Osteoblast (primary cell): Measurements from ENCODE around the gene IL15. TPM values are rescaled to one million over a fixed set of nuclear protein-coding genes. Genes with fewer than 3 reads are reported as not detected.
A peak's percentile ranks its signal among the peaks of the same experiment; 100 is the strongest.

Experiments used
- DNase-seq: peaks from one replicate; pipeline ENCODE4 v3.0.0; 2011; ENCODE audit warnings: low spot score, mixed read lengths; ENCODE audit not compliant: insufficient read length; ENCODE audit errors: missing footprints
- H2AFZ ChIP-seq: 2 replicates; pipeline ENCODE4 v1.6.0; 2011; ENCODE audit warnings: mild to moderate bottlenecking, low read length
- H3K27ac ChIP-seq: 2 replicates; pipeline ENCODE4 v1.5.1; 2011; ENCODE audit warnings: mild to moderate bottlenecking, low read depth, low read length, moderate library complexity
- H3K27me3 ChIP-seq: 2 replicates; pipeline ENCODE4 v1.6.0; 2012; ENCODE audit warnings: mild to moderate bottlenecking, control low read depth, inconsistent platforms, low read length, moderate library complexity; ENCODE audit not compliant: insufficient read depth
- H3K36me3 ChIP-seq: 2 replicates; pipeline ENCODE4 v1.5.1; 2011; ENCODE audit warnings: mild to moderate bottlenecking, low read length, control low read depth, moderate library complexity; ENCODE audit not compliant: insufficient read depth
- H3K4me1 ChIP-seq: 2 replicates; pipeline ENCODE4 v1.5.1; 2011; ENCODE audit warnings: mild to moderate bottlenecking, low read length, control low read depth, moderate library complexity; ENCODE audit not compliant: insufficient read depth
- H3K4me2 ChIP-seq: 2 replicates; pipeline ENCODE4 v1.6.0; 2011; ENCODE audit warnings: mild to moderate bottlenecking, low read length; ENCODE audit not compliant: insufficient read depth
- H3K4me3 ChIP-seq: fragments of 200-600 bp; sonication (generic); 3 replicates; pipeline ENCODE4 v1.5.1; 2012; ENCODE audit warnings: mild to moderate bottlenecking, low read length, inconsistent platforms; ENCODE audit not compliant: insufficient read depth
- H3K79me2 ChIP-seq: 2 replicates; pipeline ENCODE4 v1.6.0; 2012; ENCODE audit warnings: mild to moderate bottlenecking, low read length, control low read depth, inconsistent platforms; ENCODE audit not compliant: insufficient read depth
- H3K9me3 ChIP-seq: 2 replicates; pipeline ENCODE4 v1.5.1; 2011; ENCODE audit warnings: low read depth, low read length, control low read depth
- H4K20me1 ChIP-seq: 2 replicates; pipeline ENCODE4 v1.6.0; 2012; ENCODE audit warnings: mild to moderate bottlenecking, low read length, control low read depth; ENCODE audit not compliant: insufficient read depth
- total RNA-seq: library from RNA; depleted of rRNA; stranded (reverse); fragments of >200 nt; gene quantifications from 2 replicates; pipeline ENCODE4 v1.2.3, GENCODE V29; 2012
- TF ChIP-seq, protein P1 (sequence below): IDR thresholded peaks from 2 replicates; pipeline ENCODE4 v1.5.1; 2011; ENCODE audit warnings: mild to moderate bottlenecking, low read depth, low read length, moderate library complexity; ENCODE audit errors: extremely low read depth

IL15 gene
- total RNA-seq, 1 donor, result 3.3 TPM

DNA sequence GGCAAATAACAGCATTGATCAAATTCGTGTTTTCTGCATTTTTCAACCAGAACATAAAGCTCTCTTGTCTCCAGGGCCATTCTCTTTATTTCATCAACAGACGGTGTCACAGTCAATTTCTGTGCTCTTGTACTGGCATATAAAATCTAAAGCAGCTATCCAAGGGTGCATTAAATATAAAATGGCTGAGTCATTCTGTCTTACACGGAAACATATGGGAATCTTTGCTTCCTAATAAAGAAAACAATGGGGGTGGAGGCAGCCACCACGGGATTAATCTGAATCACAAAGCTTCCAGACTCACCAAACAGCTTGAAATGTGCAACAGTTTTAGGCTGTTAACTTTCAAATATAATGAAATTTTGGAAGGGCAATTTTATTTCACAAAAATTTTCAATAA is 132.6 kb downstream of the IL15 start:
- H3K4me1 ChIP-seq, result peaks cover 16% of the 10 kb centered on the region
- DNase-seq, result peak; percentile 60
- H3K4me2 ChIP-seq, result peak overlapping the region; percentile 45
- H3K27me3 ChIP-seq, result no peaks in the 10 kb centered on the region
- TF ChIP-seq, protein P1, sequence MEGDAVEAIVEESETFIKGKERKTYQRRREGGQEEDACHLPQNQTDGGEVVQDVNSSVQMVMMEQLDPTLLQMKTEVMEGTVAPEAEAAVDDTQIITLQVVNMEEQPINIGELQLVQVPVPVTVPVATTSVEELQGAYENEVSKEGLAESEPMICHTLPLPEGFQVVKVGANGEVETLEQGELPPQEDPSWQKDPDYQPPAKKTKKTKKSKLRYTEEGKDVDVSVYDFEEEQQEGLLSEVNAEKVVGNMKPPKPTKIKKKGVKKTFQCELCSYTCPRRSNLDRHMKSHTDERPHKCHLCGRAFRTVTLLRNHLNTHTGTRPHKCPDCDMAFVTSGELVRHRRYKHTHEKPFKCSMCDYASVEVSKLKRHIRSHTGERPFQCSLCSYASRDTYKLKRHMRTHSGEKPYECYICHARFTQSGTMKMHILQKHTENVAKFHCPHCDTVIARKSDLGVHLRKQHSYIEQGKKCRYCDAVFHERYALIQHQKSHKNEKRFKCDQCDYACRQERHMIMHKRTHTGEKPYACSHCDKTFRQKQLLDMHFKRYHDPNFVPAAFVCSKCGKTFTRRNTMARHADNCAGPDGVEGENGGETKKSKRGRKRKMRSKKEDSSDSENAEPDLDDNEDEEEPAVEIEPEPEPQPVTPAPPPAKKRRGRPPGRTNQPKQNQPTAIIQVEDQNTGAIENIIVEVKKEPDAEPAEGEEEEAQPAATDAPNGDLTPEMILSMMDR, result no peak
- no peak overlapping the region for H3K4me3 ChIP-seq
- H3K36me3 ChIP-seq, result no peaks in the 10 kb centered on the region
- H3K79me2 ChIP-seq, result no peaks in the 10 kb centered on the region
- no peaks in the 10 kb centered on the region for H3K9me3 ChIP-seq
- no peaks in the 10 kb centered on the region for H4K20me1 ChIP-seq
- peak overlapping the region; percentile 76 for H2AFZ ChIP-seq
- H3K27ac ChIP-seq, result peak overlapping the region; percentile 67

DNA sequence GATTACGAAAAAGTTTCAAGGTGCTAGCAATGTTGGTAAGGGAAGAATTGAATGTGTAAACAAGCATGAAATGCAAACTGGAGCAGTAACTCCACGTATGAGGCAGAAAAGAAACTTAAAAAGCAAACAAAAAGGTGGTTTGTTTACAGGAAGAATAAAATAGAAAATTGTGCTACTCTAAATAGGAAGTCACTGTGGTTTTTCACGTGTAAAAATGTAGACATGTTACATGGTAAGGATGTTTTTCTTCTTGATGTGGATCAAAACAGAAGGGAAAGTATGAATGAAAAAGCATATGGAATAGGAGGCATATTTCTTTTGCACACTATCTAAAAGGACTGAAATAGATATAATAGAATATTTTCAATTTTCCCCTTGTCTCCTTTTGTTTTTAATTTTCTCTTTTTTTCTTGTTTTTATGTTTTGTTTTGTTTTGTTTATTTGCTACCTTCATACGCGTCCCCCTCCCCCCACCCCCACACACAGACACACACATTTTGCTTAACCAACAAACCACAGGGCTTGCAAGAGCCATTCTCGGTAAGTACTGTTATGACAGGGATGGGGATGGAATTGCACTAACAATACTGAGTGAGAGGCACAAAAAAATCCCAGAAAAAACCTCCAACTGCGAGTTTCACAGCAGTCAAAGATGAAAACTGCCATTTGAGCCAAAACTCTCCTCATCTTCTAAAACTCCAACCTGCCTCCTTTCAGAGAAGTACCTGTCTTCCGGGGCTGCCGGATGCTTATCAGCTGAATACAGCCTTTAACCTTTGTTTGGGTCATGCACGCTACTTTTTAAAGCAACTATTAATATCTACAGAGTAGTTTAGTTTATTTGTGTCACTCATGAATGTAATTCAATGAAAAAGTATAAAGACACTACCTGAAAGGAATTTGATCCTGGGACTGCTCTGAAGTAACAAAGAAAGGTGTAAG is 135.8 kb downstream of the IL15 start:
- TF ChIP-seq, protein P1, result no peak
- peak overlapping the region; percentile 57 for H3K4me3 ChIP-seq

DNA sequence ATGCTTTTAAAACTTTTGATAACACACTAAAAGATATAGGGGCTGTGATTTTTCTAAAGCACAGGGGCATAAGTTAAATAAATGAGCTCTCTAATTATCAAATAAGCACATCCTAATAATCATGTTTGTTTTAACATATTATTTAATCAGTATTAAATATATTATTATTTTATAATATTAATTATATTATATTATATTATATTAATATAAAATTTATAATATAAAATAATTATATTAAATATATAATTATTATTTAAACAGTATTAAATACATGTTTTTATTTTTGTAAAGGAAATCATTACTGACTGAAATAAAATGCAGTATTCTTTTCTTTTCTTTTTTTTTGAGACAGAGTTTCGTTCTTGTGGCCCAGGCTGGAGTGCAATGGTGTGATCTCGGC is 136.5 kb downstream of the IL15 start:
- Histone ChIP-seq H3K36me3 (no peaks in the 10 kb centered on the region), H3K4me3 (no peak overlapping the region), H3K9me3 (no peaks in the 10 kb centered on the region), H3K79me2 (no peaks in the 10 kb centered on the region), H3K4me1 (peaks cover 16% of the 10 kb centered on the region), H3K4me2 (no peak overlapping the region), H3K27me3 (no peaks in the 10 kb centered on the region), H3K27ac (no peak overlapping the region), H2AFZ (no peak overlapping the region), H4K20me1 (no peaks in the 10 kb centered on the region)
- TF ChIP-seq, protein P1, result no peak
- DNase-seq, result no peak

More for the DNA sequence above, 135.8 kb downstream of the IL15 start:
- Histone ChIP-seq H3K36me3 (no peaks in the 10 kb centered on the region), H3K9me3 (no peaks in the 10 kb centered on the region), H3K4me1 (peaks cover 16% of the 10 kb centered on the region), H3K4me2 (peak overlapping the region; percentile 80), H2AFZ (peak overlapping the region; percentile 85), H3K27me3 (no peaks in the 10 kb centered on the region), H3K79me2 (no peaks in the 10 kb centered on the region), H3K27ac (no peak overlapping the region), H4K20me1 (no peaks in the 10 kb centered on the region)
- DNase-seq, result no peak

DNA sequence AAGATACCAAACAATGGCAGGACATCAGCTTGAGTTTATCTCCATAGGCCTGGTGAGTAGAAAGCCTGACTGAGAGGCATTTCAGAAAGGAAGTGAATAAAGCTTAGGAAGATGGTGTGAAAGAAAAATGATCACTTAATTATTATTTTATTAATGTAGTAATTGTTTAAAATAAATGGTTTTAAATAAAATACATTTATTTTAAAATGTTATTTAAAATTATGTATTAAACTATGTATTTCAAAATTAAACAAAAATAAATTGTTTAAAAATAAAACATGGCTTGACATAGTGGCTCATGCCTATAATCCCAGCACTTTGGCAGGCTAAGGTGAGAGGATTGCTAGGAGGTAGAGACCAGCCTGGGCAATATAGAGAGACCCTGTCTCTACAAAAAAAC is 145.8 kb downstream of the IL15 start:
- Histone ChIP-seq H4K20me1 (no peaks in the 10 kb centered on the region), H3K4me3 (no peak overlapping the region), H2AFZ (no peak overlapping the region), H3K4me2 (no peak overlapping the region), H3K36me3 (no peaks in the 10 kb centered on the region), H3K79me2 (no peaks in the 10 kb centered on the region), H3K9me3 (no peaks in the 10 kb centered on the region), H3K27me3 (no peaks in the 10 kb centered on the region), H3K4me1 (peaks cover 6% of the 10 kb centered on the region), H3K27ac (no peak overlapping the region)
- TF ChIP-seq, protein P1, result no peak
- no peak for DNase-seq
